Activated B cell treated with CpG ODN at 0.5 μM for 24 hours (primary cell): ENCODE results near the gene TRIM29. TPM values are rescaled to one million over a fixed set of nuclear protein-coding genes. Genes with fewer than 3 reads are reported as not detected.

Experiments
- ATAC-seq: fragments of 200-7000 bp; cut with Tn5 transposase; one replicate; pipeline ENCODE4 v1.10.0; 2021; ENCODE audit warnings: low read depth, mild to moderate bottlenecking, moderate library complexity
- CTCF ChIA-PET: fragments of 350-600 bp; sonication (Branson Sonifier 250); formaldehyde crosslinking; loops from one replicate; lab custom pipeline; 2021; ENCODE audit warnings: antibody characterized with exemption; lab: Charles Lee
- POLR2A ChIA-PET: fragments of 350-600 bp; sonication (Branson Sonifier 250); formaldehyde crosslinking; loops from one replicate; lab custom pipeline; 2021; ENCODE audit warnings: antibody characterized with exemption; lab: Charles Lee
- DNase-seq: peaks from one replicate; pipeline ENCODE4 v3.0.0; 2022
- H3K27ac Mint-ChIP-seq: one replicate; pipeline ENCODE4 v1.8.0; 2020; ENCODE audit warnings: mixed read lengths
- H3K27me3 Mint-ChIP-seq: one replicate; pipeline ENCODE4 v1.8.0; 2021; ENCODE audit warnings: mixed read lengths
- H3K36me3 Mint-ChIP-seq: one replicate; pipeline ENCODE4 v1.8.0; 2021; ENCODE audit warnings: low read depth, mixed read lengths
- H3K4me1 Mint-ChIP-seq: one replicate; pipeline ENCODE4 v1.8.0; 2021; ENCODE audit warnings: mixed read lengths
- H3K4me3 Mint-ChIP-seq: one replicate; pipeline ENCODE4 v1.8.0; 2020; ENCODE audit warnings: mild to moderate bottlenecking, mixed read lengths
- H3K9me3 Mint-ChIP-seq: one replicate; pipeline ENCODE4 v1.8.0; 2020; ENCODE audit warnings: mixed read lengths
- CTCF ChIP-seq: fragments of 200-600 bp; IDR thresholded peaks from one replicate; pipeline ENCODE4 v1.8.0; 2022; ENCODE audit warnings: antibody characterized with exemption, mild to moderate bottlenecking
- intact Hi-C: fragments of 100-400 bp; cut with micrococcal nuclease; formaldehyde crosslinking; loops from one replicate; pipeline ENCODE4 v1.15.1; 2024
- total RNA-seq: library from RNA; stranded (reverse); gene quantifications from 2 replicates; pipeline ENCODE4 v1.2.3, GENCODE V29; 2022

The TRIM29 gene
- total RNA-seq, 1 donor from 2014 or later, result not detected

GRCh38 chr11:120184946-120185705 lies 47.2 kb upstream of the TRIM29 start:
- no peaks in the 10 kb centered on the region for H3K36me3 Mint-ChIP-seq
- intact Hi-C loops, result no loop called here
- POLR2A ChIA-PET, result interaction anchor here (0.6 kb wide), 1 partner anchor 69 kb away, joined by 5 read pairs; no protein-coding TSS in a partner anchor
- H3K27ac Mint-ChIP-seq, result no peak overlapping the region
- CTCF ChIA-PET, result no interaction called here
- ATAC-seq (no peak), DNase-seq (peak; percentile 2)
- no peak for TF ChIP-seq CTCF
- no peaks in the 10 kb centered on the region for H3K4me1 Mint-ChIP-seq
- H3K4me3 Mint-ChIP-seq, result no peak overlapping the region
- peaks cover 19% of the 10 kb centered on the region for H3K27me3 Mint-ChIP-seq
- H3K9me3 Mint-ChIP-seq, result no peaks in the 10 kb centered on the region

- CTCF ChIA-PET, result no interaction called here
- H3K27me3 Mint-ChIP-seq, result peaks cover 19% of the 10 kb centered on the region
- no peaks in the 10 kb centered on the region for H3K36me3 Mint-ChIP-seq
- TF ChIP-seq CTCF, result no peak
- H3K27ac Mint-ChIP-seq, result no peak overlapping the region
- ATAC-seq, result no peak
- no peaks in the 10 kb centered on the region for H3K9me3 Mint-ChIP-seq
- POLR2A ChIA-PET, result no interaction called here
- DNase-seq, result no peak
- no peaks in the 10 kb centered on the region for H3K4me1 Mint-ChIP-seq
- H3K4me3 Mint-ChIP-seq, result no peak overlapping the region
- intact Hi-C loops, result no loop called here
Measured at GRCh38 chr11:120184371-120184945, 46.5 kb upstream of the TRIM29 start.

- POLR2A ChIA-PET, result no interaction called here
- CTCF ChIA-PET, result no interaction called here
- intact Hi-C loops, result no loop called here
Measured at GRCh38 chr11:120183701-120184141, 45.8 kb upstream of the TRIM29 start.

GRCh38 chr11:120182790-120183491 lies 45.0 kb upstream of the TRIM29 start:
- DNase-seq (peak; percentile 7), ATAC-seq (no peak)
- Mint-ChIP-seq H3K9me3 (no peaks in the 10 kb centered on the region), H3K27ac (no peak overlapping the region), H3K27me3 (peaks cover 19% of the 10 kb centered on the region), H3K36me3 (no peaks in the 10 kb centered on the region), H3K4me1 (no peaks in the 10 kb centered on the region), H3K4me3 (no peak overlapping the region)
- intact Hi-C loops, result no loop called here
- POLR2A ChIA-PET, result no interaction called here
- CTCF ChIA-PET, result no interaction called here
- TF ChIP-seq CTCF, result no peak

More at GRCh38 chr11:120183701-120184141, 45.8 kb upstream of the TRIM29 start:
- H3K4me3 Mint-ChIP-seq, result no peak overlapping the region
- no peaks in the 10 kb centered on the region for H3K4me1 Mint-ChIP-seq
- no peaks in the 10 kb centered on the region for H3K9me3 Mint-ChIP-seq
- TF ChIP-seq CTCF, result no peak
- no peaks in the 10 kb centered on the region for H3K36me3 Mint-ChIP-seq
- H3K27me3 Mint-ChIP-seq, result peaks cover 19% of the 10 kb centered on the region
- ATAC-seq (no peak), DNase-seq (no peak)
- no peak overlapping the region for H3K27ac Mint-ChIP-seq

- H3K9me3 Mint-ChIP-seq, result no peaks in the 10 kb centered on the region
- H3K27me3 Mint-ChIP-seq, result peaks cover 19% of the 10 kb centered on the region
- no peak overlapping the region for H3K27ac Mint-ChIP-seq
- H3K4me1 Mint-ChIP-seq, result no peaks in the 10 kb centered on the region
- intact Hi-C loops, result no loop called here
- ATAC-seq (no peak), DNase-seq (no peak)
- no peaks in the 10 kb centered on the region for H3K36me3 Mint-ChIP-seq
- POLR2A ChIA-PET, result no interaction called here
- CTCF ChIA-PET, result no interaction called here
- no peak for TF ChIP-seq CTCF
- no peak overlapping the region for H3K4me3 Mint-ChIP-seq
Measured at GRCh38 chr11:120182372-120182771, 44.5 kb upstream of the TRIM29 start.
